ENCODE data around the gene AHCYL1. TPM values are rescaled to one million over a fixed set of nuclear protein-coding genes. Genes with fewer than 3 reads are reported as not detected.
A peak's percentile ranks its signal among the peaks of the same experiment; 100 is the strongest.

AHCYL1 gene
- total RNA-seq, 3 donors from 2014 or later: 87.5 to 116 (median 87.8) TPM

DNA sequence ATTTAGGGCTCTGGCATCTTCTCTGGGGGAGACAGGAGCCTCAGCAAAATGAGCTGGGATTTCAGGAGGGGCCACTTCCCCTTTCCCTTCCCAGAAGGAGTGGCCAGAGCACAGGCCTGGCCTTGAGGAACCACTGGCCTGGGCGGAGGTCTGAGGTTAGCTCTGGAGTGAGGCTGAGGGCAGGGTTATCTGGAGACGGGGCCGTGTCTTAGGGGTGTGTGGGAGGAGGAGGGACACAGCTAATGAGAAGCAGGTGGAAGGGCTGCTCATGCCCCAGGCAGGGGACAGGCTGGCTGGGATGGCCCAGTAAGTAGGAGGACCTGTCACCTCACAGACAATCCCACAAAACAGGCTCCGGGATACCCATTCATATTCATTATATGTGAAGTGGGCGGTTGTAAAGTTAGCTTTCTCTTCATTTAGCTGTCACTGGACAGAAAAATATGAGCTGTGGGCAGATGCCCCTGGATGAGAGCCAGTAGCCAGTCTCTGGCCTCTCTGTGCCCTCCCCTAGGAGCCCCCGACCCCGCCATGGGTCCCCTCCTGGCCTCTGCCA is 73.5 kb downstream of the AHCYL1 start:
- H3K9me3 ChIP-seq: no peaks in the 10 kb centered on the region
- no peaks in the 10 kb centered on the region for H3K36me3 ChIP-seq (ENCODE audit: low read depth)
- intact Hi-C loops (cut with DNase I, micrococcal nuclease): loop anchor here in 1 of 2 donors (5.0 kb wide), 1 partner anchor 44 kb away; no protein-coding TSS in a partner anchor
- H3K4me1 ChIP-seq (ENCODE audit: low read depth): peaks cover 11% of the 10 kb centered on the region
- no peak for ATAC-seq
- no peak overlapping the region for H3K4me3 ChIP-seq
- no peak for DNase-seq
- TF ChIP-seq, protein P1, sequence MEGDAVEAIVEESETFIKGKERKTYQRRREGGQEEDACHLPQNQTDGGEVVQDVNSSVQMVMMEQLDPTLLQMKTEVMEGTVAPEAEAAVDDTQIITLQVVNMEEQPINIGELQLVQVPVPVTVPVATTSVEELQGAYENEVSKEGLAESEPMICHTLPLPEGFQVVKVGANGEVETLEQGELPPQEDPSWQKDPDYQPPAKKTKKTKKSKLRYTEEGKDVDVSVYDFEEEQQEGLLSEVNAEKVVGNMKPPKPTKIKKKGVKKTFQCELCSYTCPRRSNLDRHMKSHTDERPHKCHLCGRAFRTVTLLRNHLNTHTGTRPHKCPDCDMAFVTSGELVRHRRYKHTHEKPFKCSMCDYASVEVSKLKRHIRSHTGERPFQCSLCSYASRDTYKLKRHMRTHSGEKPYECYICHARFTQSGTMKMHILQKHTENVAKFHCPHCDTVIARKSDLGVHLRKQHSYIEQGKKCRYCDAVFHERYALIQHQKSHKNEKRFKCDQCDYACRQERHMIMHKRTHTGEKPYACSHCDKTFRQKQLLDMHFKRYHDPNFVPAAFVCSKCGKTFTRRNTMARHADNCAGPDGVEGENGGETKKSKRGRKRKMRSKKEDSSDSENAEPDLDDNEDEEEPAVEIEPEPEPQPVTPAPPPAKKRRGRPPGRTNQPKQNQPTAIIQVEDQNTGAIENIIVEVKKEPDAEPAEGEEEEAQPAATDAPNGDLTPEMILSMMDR (IDR thresholded peaks at IDR 0.05): no peak

DNA sequence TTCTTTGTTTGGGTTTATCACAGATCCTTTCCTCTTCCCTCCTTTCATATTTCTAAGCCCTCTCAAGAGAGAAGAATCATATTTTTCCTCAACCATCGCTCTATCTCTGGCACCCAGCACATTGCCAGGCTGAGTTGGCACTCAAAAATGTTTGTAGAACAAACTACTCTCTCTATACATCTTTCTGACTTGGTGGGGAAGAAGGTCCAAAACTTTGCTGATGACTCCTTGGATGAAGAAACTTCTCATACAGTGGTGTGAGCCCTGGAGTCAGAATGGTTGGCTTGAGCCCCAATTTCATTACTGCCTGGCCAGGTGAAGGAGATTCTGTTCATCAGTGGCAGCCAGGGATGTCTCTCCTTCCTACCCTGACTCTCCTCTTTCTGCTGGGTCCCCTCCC is 74.0 kb downstream of the AHCYL1 start:
- TF ChIP-seq, protein P1 (IDR thresholded peaks at IDR 0.05): no peak

DNA sequence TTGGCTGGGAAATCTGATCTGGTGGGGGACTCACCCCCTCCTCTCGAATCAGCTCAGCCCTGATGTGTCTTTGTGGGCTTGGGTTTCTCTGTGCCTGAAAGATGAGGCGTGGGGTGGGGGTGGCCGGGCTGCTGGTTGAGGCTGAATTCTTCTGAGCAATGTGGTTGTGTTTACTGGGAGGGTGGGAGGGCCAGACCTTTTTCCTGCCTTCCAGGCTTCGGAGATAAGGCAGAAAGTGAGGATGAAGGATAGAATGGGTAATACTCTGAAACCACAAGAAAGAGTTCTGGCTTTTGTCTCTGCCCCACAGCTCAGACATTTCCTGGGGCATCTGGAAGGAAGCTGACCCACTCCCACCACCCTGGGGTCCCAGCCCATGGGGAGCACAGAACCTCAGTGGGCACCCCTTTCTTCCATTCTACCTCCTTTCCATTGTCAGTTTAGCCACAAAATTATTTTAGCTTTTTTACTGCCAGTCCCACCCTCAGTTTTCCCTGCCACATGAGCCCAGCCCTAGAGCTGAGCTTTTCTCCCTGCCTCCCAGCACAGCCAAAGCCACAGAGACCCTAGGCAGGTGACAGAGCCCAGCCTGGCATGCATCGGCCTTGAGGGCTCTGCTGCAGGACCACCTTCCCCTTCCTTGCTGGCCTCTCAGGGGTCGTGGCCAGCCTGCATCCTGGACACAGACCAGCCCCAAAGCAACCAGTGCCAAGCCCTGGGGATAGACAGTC is 74.7 kb downstream of the AHCYL1 start:
- DNase-seq: no peak
- H3K4me1 ChIP-seq (ENCODE audit: low read depth): peaks cover 11% of the 10 kb centered on the region
- H3K36me3 ChIP-seq (ENCODE audit: low read depth): no peaks in the 10 kb centered on the region
- no peak overlapping the region for H3K4me3 ChIP-seq
- no peak for ATAC-seq
- intact Hi-C loops (cut with DNase I, micrococcal nuclease): loop anchor here in 1 of 2 donors (5.0 kb wide), 1 partner anchor 43 kb away; no protein-coding TSS in a partner anchor
- TF ChIP-seq, protein P1 (IDR thresholded peaks at IDR 0.05): no peak
- no peaks in the 10 kb centered on the region for H3K9me3 ChIP-seq

More for the DNA sequence above, 74.0 kb downstream of the AHCYL1 start:
- DNase-seq: no peak
- no peak for ATAC-seq
- Histone ChIP-seq H3K4me3 (no peak overlapping the region), H3K4me1 (ENCODE audit: low read depth) (peaks cover 11% of the 10 kb centered on the region), H3K36me3 (ENCODE audit: low read depth) (no peaks in the 10 kb centered on the region), H3K9me3 (no peaks in the 10 kb centered on the region)
- intact Hi-C loops (cut with DNase I, micrococcal nuclease): loop anchor here in 1 of 2 donors (5.0 kb wide), 1 partner anchor 44 kb away; no protein-coding TSS in a partner anchor

DNA sequence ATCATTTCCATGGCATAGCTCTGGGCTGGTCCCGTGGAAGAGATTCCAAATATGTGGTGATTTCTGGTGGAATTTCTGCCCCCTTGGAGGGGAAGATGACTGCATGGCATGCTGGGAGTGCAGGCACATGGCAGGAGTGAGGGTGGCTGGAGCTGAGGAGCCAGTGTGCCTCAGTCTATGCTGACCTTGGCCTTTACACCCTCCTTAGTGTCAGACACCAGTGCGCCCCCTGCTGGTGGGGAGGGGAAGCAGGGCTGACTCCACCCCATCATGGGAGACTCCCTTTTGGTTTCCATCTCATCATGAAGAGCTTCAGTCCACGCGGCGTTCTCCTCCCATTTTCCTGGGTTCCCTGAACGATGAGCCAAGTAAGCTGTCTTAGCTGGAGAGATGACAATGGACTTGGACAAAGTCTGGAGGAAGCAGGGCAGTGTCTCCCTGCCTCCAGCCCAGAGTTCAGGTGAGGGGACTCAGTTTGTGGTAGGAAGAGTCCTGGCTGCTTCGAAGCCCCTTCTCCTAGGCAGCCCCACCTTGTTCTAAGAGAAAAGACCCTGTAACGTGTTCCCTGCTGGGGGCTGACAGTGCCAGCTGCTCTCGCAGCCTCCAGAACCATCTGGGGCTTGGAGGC is 75.6 kb downstream of the AHCYL1 start:
- TF ChIP-seq, protein P1 (IDR thresholded peaks at IDR 0.05): peak; percentile 63
- intact Hi-C loops (cut with DNase I, micrococcal nuclease): no loop called here
- Histone ChIP-seq H3K4me1 (ENCODE audit: low read depth) (peaks cover 11% of the 10 kb centered on the region), H3K36me3 (ENCODE audit: low read depth) (no peaks in the 10 kb centered on the region), H3K9me3 (no peaks in the 10 kb centered on the region), H3K4me3 (no peak overlapping the region)
- DNase-seq: peak; percentile 57 to 66 (median 64)
- peak; percentile 48 for ATAC-seq

DNA sequence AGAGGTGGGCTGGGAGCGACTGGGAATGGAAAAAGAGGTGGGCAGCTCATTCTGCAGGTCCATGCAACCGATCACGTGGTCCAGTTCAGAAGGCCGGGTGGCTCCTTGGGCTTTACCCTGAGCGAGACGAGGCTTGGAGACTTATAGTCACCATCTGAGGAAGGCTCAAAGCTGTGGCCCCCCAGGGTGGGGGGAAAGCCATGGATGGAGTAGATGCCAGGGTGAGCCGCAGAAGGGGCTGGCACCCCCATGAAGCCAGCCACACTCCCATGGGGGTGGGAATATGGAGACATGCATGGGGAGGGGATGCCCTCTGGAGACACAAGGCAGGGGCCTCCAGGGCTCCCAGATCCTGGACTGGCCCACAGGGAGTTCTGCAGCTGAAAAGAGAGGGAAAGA is 76.1 kb downstream of the AHCYL1 start:
- TF ChIP-seq, protein P1 (IDR thresholded peaks at IDR 0.05): no peak
- ATAC-seq: no peak
- DNase-seq: no peak
- Histone ChIP-seq H3K9me3 (no peaks in the 10 kb centered on the region), H3K4me1 (ENCODE audit: low read depth) (peaks cover 7% of the 10 kb centered on the region), H3K36me3 (ENCODE audit: low read depth) (no peaks in the 10 kb centered on the region), H3K4me3 (no peak overlapping the region)
- intact Hi-C loops (cut with DNase I, micrococcal nuclease): no loop called here

Measured in mucosa of descending colon (tissue), 3 donors.